Measurements from ENCODE around the gene RPS6KA1. TPM values are rescaled to one million over a fixed set of nuclear protein-coding genes. Genes with fewer than 3 reads are reported as not detected.

RPS6KA1 gene
- total and polyA plus RNA-seq, 2 donors (not counting 1 experiment from before 2014, with no cell fraction given), result 0.64 to 1.7 TPM

GRCh38 chr1:26616881-26617280 lies 87.3 kb downstream of the RPS6KA1 start:
- H3K27ac ChIP-seq (ENCODE audit: insufficient read depth, low read length), result no peak overlapping the region
- H4K20me1 ChIP-seq (ENCODE audit: control insufficient read depth, extremely low read depth, insufficient read depth, low read length), result no peaks in the 10 kb centered on the region
- H2AFZ ChIP-seq (ENCODE audit: low read length), result no peak overlapping the region
- H3K4me1 ChIP-seq (ENCODE audit: control insufficient read depth, extremely low read depth, insufficient read depth, low read length), result peaks cover 9% of the 10 kb centered on the region
- DNase-seq (ENCODE audit: low read depth in 2 of 2), result no peak
- no peaks in the 10 kb centered on the region for H3K79me2 ChIP-seq (ENCODE audit: control insufficient read depth, insufficient read depth, low read length)
- no peaks in the 10 kb centered on the region for H3K36me3 ChIP-seq (ENCODE audit: control insufficient read depth, insufficient read depth, low read length)
- no peak for TF ChIP-seq EZH2 (IDR thresholded peaks at IDR 0.05; ENCODE audit: low read length, missing control alignments)
- no peak overlapping the region for H3K4me3 ChIP-seq (replicated peaks in 1 of 4; ENCODE audit: control extremely low read depth in 1 of 4, insufficient read depth in 1 of 4, low read depth in 3 of 4, low read length in 4 of 4)
- no peaks in the 10 kb centered on the region for H3K9me3 ChIP-seq (ENCODE audit: control insufficient read depth, insufficient read depth, low read depth, low read length)
- peaks cover 3% of the 10 kb centered on the region for H3K27me3 ChIP-seq (ENCODE audit: control insufficient read depth, insufficient read depth, low read length)
- H3K4me2 ChIP-seq (ENCODE audit: extremely low read depth, insufficient read depth, low read length), result no peak overlapping the region
- H3K9ac ChIP-seq (ENCODE audit: insufficient read depth, low read length), result no peak overlapping the region

- Histone ChIP-seq H2AFZ (ENCODE audit: low read length) (peak overlapping the region; percentile 7), H3K27me3 (ENCODE audit: control insufficient read depth, insufficient read depth, low read length) (peaks cover 3% of the 10 kb centered on the region), H3K36me3 (ENCODE audit: control insufficient read depth, insufficient read depth, low read length) (no peaks in the 10 kb centered on the region), H3K79me2 (ENCODE audit: control insufficient read depth, insufficient read depth, low read length) (no peaks in the 10 kb centered on the region), H3K4me3 (replicated peaks in 1 of 4; ENCODE audit: control extremely low read depth in 1 of 4, insufficient read depth in 1 of 4, low read depth in 3 of 4, low read length in 4 of 4) (no peak overlapping the region), H3K9me3 (ENCODE audit: control insufficient read depth, insufficient read depth, low read depth, low read length) (no peaks in the 10 kb centered on the region), H3K4me2 (ENCODE audit: extremely low read depth, insufficient read depth, low read length) (no peak overlapping the region), H3K27ac (ENCODE audit: insufficient read depth, low read length) (no peak overlapping the region), H3K9ac (ENCODE audit: insufficient read depth, low read length) (no peak overlapping the region), H3K4me1 (ENCODE audit: control insufficient read depth, extremely low read depth, insufficient read depth, low read length) (peaks cover 9% of the 10 kb centered on the region), H4K20me1 (ENCODE audit: control insufficient read depth, extremely low read depth, insufficient read depth, low read length) (no peaks in the 10 kb centered on the region)
- no peak for TF ChIP-seq CTCF (conservative IDR thresholded peaks at IDR 0.05 in 1 of 2, IDR thresholded peaks at IDR 0.05 in 1 of 2; ENCODE audit: low read depth in 1 of 2, low read length in 2 of 2)
- no peak for TF ChIP-seq EZH2 (IDR thresholded peaks at IDR 0.05; ENCODE audit: low read length, missing control alignments)
- no peak for DNase-seq (ENCODE audit: low read depth in 2 of 2)
These were observed 89.0 kb downstream of the RPS6KA1 start for GRCh38 chr1:26618561-26618960.

Other genes with a start within 250 kb of the RPS6KA1 start
- 12.8 and 39.6 TPM in 2 replicates for gene SH3BGRL3, start 249.7 kb upstream of the RPS6KA1 start, total RNA-seq
- gene SH3BGRL3, start 249.7 kb upstream of the RPS6KA1 start, polyA plus RNA-seq, result 200 and 261 TPM in 2 replicates
- gene UBXN11, start 223.1 kb upstream of the RPS6KA1 start, total RNA-seq, result 2.6 and 3.5 TPM in 2 replicates
- 6.5 and 7.1 TPM in 2 replicates for gene UBXN11, start 223.1 kb upstream of the RPS6KA1 start, polyA plus RNA-seq
- gene CD52, start 211.8 kb upstream of the RPS6KA1 start, total RNA-seq, result 0.51 TPM in 1 of 2 replicates, not detected in the other
- gene CD52, start 211.8 kb upstream of the RPS6KA1 start, polyA plus RNA-seq, result 0.28 and 0.31 TPM in 2 replicates
- gene CRYBG2, start 175.6 kb upstream of the RPS6KA1 start, total RNA-seq, result not detected in 2 replicates
- not detected in 2 replicates for gene CRYBG2, start 175.6 kb upstream of the RPS6KA1 start, polyA plus RNA-seq
- not detected in 2 replicates for gene ZNF683, start 157.0 kb upstream of the RPS6KA1 start, total RNA-seq
- not detected in 2 replicates for gene ZNF683, start 157.0 kb upstream of the RPS6KA1 start, polyA plus RNA-seq
- not detected in 2 replicates for gene LIN28A, start 118.9 kb upstream of the RPS6KA1 start, total RNA-seq
- 0.05 and 0.09 TPM in 2 replicates for gene LIN28A, start 118.9 kb upstream of the RPS6KA1 start, polyA plus RNA-seq
- gene DHDDS, start 97.4 kb upstream of the RPS6KA1 start, total RNA-seq, result 28.5 and 41.5 TPM in 2 replicates
- 75.6 and 76.6 TPM in 2 replicates for gene DHDDS, start 97.4 kb upstream of the RPS6KA1 start, polyA plus RNA-seq
- gene HMGN2, start 57.3 kb upstream of the RPS6KA1 start, total RNA-seq, result 123 and 170 TPM in 2 replicates
- gene HMGN2, start 57.3 kb upstream of the RPS6KA1 start, polyA plus RNA-seq, result 442 and 557 TPM in 2 replicates
- 10.3 and 16.0 TPM in 2 replicates for gene ARID1A, start 166.3 kb downstream of the RPS6KA1 start, total RNA-seq
- gene ARID1A, start 166.3 kb downstream of the RPS6KA1 start, polyA plus RNA-seq, result 12.9 and 18.0 TPM in 2 replicates